ENCODE data around the gene SCMH1. TPM values are rescaled to one million over a fixed set of nuclear protein-coding genes. Genes with fewer than 3 reads are reported as not detected.
"Not testable (repeated sequence)": the region's sequence is repeated elsewhere in the genome, so short reads cannot be mapped to it uniquely, and the experiment has no call there.

Gene SCMH1
- total RNA-seq, 1 experiment from 2014 or later, result 28.8 TPM

DNA sequence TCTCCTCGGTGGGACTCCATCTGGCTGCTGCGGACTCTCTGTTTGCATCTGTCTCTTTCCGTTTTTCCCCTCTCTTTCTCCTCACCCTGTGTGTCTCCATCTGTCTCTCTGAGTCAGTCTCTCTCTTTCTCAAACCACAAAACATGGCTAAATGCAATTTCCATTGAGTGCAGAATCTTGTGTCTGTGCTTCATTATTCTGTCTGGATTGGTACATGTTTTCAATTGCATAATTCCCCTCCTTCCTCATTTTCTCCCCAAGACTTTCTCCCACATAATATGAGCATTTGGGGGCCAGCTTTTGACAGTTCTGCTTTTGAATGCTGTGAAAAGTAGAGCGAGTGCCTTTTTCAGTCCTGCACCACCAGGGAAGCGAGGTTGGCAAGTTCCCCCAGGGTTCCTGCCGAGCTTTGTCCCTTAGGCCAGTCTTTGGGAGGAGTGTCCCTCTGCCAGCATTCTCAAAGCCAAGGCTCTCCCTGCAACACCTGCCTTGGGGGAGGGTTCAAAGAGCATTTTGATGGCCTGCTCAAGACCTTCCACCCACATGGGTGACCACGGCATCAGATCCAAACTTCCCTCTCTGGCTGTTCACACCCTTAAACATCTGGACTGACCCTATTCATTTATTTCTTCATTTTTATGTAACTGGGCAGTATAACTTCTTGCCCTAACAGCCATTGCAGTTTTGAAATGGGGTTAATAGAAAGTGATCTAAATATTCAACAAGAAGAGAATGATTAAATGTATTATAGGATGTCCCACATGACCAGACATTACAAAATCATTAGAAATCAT lies 32.8 kb upstream of the SCMH1 start:
- no peaks in the 10 kb centered on the region for H3K27me3 ChIP-seq (replicated peaks)
- H3K27ac ChIP-seq, result no peak overlapping the region
- no peaks in the 10 kb centered on the region for H3K4me1 ChIP-seq (replicated peaks)
- no peak for DNase-seq (ENCODE audit: low read depth in 1 of 2, low spot score in 2 of 2)
- no peaks in the 10 kb centered on the region for H3K36me3 ChIP-seq
- H3K9me3 ChIP-seq (replicated peaks), result no peaks in the 10 kb centered on the region
- no peak overlapping the region for H3K4me3 ChIP-seq

DNA sequence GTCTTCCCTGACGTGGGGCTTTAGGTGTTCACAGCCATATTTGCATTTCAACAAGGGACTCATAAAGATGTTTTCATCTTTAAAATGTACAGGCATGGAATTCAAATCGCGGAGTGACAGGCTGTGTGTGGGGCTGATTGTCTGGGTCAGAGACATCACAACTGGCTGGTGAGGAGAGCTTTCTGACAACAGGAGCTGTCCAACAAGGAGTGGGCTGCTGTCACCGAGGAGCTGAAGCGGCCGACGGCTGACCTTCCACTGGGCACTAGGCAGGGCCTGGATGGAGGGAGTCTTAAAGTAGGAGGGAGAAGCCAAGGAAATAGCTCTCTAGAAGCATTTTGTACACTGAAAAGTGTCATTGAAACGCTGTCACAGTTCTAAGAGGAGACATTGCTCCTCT lies 30.5 kb upstream of the SCMH1 start:
- Histone ChIP-seq H3K4me1 (replicated peaks) (0 out of 2 replicates have a peak, but pooled peaks cover 4% of the 10 kb centered on the region), H3K4me3 (no peak overlapping the region), H3K27me3 (replicated peaks) (no peaks in the 10 kb centered on the region), H3K27ac (no peak overlapping the region), H3K36me3 (no peaks in the 10 kb centered on the region; the same call in 1 of the 2 replicates), H3K9me3 (replicated peaks) (no peaks in the 10 kb centered on the region)
- no peak for DNase-seq (ENCODE audit: low read depth in 1 of 2, low spot score in 2 of 2)

DNA sequence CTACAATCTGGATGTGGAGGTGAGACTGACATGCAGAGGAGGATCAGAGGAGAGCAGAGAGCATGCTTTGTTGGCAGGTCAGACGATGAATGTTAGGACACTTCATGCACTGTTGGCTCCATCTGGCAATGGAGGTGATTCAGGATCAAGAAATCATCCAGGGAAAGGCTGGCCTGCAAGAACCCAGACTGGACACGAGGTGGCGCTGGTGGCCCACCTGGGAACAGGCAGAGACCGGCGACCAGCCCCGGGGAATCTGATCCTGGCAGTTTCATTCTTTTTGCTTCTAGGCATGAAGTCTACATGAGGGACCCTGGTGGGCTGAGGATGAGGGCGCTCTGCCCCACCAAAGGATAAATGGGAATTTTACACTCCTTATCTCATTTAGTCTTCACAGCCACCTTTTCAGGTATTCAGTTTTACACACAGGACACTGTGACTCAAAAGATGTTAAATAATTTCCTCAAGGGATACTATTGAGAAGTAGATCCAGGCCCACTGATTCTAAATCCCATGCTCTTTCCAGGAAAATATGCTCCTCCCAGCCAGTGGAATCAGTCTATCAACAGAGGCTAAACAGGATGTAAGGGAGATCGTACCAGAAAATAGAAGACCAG lies 26.2 kb upstream of the SCMH1 start:
- Histone ChIP-seq H3K4me3 (no peak overlapping the region), H3K9me3 (replicated peaks) (no peaks in the 10 kb centered on the region), H3K36me3 (no peaks in the 10 kb centered on the region; the same call in 1 of the 2 replicates)

DNA sequence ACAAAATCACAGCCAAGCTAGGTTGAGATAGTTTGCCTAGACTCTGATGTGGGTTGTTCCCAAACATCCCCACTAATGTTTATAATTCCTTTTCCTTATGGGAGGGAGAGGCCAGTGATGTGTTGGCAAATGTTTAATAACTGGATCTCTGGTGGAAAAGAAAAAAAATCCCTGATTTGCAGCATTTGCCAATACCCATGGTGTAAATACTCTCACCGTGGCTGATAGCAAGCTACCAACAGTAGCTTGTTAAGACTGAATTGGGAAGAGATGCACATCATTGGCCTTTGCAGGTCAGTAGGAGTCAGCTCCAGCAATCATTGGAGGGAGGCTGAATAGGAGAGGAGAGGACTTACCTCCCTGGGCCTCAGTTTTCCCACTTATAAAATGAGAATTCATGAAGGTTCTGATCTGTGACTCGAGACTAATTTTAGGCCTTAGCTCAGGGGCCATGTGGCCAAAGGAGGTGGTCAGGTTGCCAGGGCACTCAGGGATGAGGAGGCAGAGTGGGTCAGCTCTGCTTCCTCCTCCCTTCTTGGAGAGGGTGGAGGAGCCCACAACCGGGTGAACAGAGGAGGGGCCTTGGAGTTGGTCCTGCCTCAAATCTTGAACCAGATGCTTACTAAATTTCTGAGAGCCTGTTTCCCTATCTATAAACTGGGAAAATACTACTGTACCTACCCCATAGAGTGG lies 20.0 kb upstream of the SCMH1 start:
- Histone ChIP-seq H3K4me1 (replicated peaks) (no peaks in the 10 kb centered on the region), H3K36me3 (no peaks in the 10 kb centered on the region), H3K9me3 (replicated peaks) (0 out of 2 replicates have a peak, but pooled peaks cover 3% of the 10 kb centered on the region), H3K4me3 (no peak overlapping the region), H3K27ac (no peak overlapping the region), H3K27me3 (replicated peaks) (no peaks in the 10 kb centered on the region)
- no peak for DNase-seq (ENCODE audit: low read depth in 1 of 2, low spot score in 2 of 2)

More for the DNA sequence above, 26.2 kb upstream of the SCMH1 start:
- Histone ChIP-seq H3K4me1 (replicated peaks) (0 out of 2 replicates have a peak, but pooled peaks cover 4% of the 10 kb centered on the region), H3K27me3 (replicated peaks) (no peaks in the 10 kb centered on the region), H3K27ac (no peak overlapping the region)
- DNase-seq (ENCODE audit: low read depth in 1 of 2, low spot score in 2 of 2), result peak; percentile 52 to 72

DNA sequence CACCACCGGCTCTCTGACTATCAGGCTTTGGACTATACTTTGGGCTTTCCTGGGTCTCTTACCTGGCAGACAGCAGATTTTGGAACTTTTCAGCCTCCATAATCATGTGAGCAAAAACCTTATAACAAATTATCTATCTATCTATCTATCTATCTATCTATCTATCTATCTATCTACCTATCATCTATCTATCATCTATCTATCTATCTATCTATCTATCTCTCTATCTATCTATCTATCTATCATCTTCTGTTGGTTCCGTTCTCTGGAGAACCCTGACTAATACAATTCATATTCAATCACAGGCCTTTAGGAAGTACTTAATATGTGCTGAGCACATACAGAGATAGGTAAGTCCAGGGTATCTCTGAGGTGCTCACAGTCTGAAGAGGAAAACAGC lies 18.7 kb upstream of the SCMH1 start:
- H3K36me3 ChIP-seq, result no peaks in the 10 kb centered on the region
- H3K27ac ChIP-seq, result no peak overlapping the region
- H3K4me1 ChIP-seq (replicated peaks), result peaks cover 2% of the 10 kb centered on the region; the same call in 1 of the 2 replicates
- H3K4me3 ChIP-seq, result no peak overlapping the region
- no peaks in the 10 kb centered on the region for H3K27me3 ChIP-seq (replicated peaks)
- H3K9me3 ChIP-seq (replicated peaks), result peaks cover 5% of the 10 kb centered on the region
- DNase-seq (ENCODE audit: low read depth in 1 of 2, low spot score in 2 of 2), result no peak

DNA sequence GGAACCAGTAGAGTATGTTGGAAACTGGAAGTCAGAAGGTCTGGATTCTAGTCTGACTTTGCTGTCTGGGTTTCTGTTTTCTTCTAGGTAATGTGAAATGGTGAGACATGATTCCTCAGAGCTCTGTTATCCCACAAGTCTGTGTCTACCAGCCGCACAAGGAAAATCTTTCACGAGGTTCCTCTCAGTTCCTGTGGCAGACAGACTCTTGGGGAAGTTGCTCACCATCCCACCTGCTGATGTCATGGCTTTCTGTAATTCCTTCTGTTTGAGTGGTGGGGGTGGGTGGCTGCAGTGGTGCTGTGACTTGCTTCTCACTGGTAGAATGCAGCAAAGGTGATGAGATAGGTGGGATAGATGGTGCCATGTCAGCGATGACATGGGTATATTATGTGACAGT lies 17.1 kb upstream of the SCMH1 start:
- no peak for DNase-seq (ENCODE audit: low read depth in 1 of 2, low spot score in 2 of 2)

DNA sequence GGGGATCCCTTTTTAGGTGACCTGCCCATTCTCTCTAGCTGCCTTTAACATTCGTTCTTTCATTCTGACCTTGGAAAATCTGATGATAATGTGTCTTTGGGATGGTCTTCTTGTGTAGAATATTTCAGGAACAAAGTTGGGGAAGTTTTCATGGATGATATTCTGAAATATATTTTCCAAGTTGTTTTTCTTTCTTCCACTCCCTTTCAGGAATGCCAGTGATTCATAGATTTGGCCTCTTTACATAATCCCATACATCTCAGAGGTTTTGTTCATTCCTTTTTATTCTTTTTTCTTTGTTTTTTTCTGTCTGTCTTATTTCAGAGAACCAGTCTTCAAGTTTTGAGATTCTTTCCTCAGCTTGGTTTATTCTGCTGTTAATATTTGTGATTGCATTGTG lies 13.9 kb upstream of the SCMH1 start:
- H3K9me3 ChIP-seq (replicated peaks), result peaks cover 6% of the 10 kb centered on the region
- no peaks in the 10 kb centered on the region for H3K36me3 ChIP-seq
- no peak for DNase-seq (ENCODE audit: low read depth in 1 of 2, low spot score in 2 of 2)
- no peak overlapping the region for H3K27ac ChIP-seq
- peaks cover 5% of the 10 kb centered on the region; the same call in 1 of the 2 replicates for H3K4me1 ChIP-seq (replicated peaks)
- no peaks in the 10 kb centered on the region for H3K27me3 ChIP-seq (replicated peaks)
- H3K4me3 ChIP-seq, result no peak overlapping the region

More for the DNA sequence above, 17.1 kb upstream of the SCMH1 start:
- Histone ChIP-seq H3K36me3 (no peaks in the 10 kb centered on the region), H3K4me1 (replicated peaks) (peaks cover 5% of the 10 kb centered on the region; the same call in 1 of the 2 replicates), H3K27me3 (replicated peaks) (no peaks in the 10 kb centered on the region), H3K4me3 (no peak overlapping the region), H3K9me3 (replicated peaks) (peaks cover 10% of the 10 kb centered on the region), H3K27ac (no peak overlapping the region)

DNA sequence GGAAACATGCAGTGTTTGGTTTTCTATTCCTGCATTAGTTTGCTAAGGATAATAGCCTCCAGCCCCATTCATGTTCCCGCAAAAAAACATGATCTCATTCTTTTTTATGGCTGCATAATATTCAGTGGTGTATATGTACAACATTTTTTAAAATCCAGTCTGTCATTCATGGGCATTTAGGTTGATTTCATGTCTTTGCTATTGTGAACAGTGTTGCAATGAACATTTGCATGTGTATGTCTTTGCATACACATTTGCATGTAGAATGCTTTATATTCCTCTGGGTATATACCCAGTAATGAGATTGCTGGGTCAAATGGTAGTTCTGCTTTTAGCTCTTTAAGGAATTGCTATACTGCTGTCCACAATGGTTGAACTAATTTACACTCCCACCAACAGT lies 9.0 kb upstream of the SCMH1 start:
- DNase-seq (ENCODE audit: low read depth in 1 of 2, low spot score in 2 of 2); H3K27me3 ChIP-seq (replicated peaks); H3K27ac ChIP-seq; H3K9me3 ChIP-seq (replicated peaks); H3K4me1 ChIP-seq (replicated peaks); H3K4me3 ChIP-seq; H3K36me3 ChIP-seq: not testable (repeated sequence)

DNA sequence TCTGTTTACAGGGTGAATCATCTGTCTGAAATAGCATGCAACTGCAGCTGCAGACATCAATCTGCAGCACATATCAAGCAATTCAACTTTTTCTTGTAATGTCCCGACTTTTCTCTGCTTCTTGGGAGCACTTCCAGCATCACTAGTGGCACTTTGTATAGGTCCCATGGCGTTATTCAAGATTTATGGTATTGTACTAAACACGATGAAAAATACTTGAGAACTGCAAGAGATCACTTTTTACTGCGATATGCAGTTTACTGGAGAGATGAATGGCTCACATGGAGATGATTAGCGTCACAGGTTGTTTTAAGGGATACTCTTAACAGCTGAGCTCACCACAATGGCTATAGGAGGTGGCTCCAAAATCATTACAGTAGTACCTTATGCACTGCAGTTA lies 7.2 kb upstream of the SCMH1 start:
- DNase-seq (ENCODE audit: low read depth in 1 of 2, low spot score in 2 of 2), result no peak
- H3K4me3 ChIP-seq, result no peak overlapping the region
- peaks cover under 1% of the 10 kb centered on the region; the same call in 1 of the 2 replicates for H3K9me3 ChIP-seq (replicated peaks)
- no peaks in the 10 kb centered on the region for H3K27me3 ChIP-seq (replicated peaks)
- no peak overlapping the region for H3K27ac ChIP-seq
- no peaks in the 10 kb centered on the region for H3K36me3 ChIP-seq
- H3K4me1 ChIP-seq (replicated peaks), result peaks cover 8% of the 10 kb centered on the region

DNA sequence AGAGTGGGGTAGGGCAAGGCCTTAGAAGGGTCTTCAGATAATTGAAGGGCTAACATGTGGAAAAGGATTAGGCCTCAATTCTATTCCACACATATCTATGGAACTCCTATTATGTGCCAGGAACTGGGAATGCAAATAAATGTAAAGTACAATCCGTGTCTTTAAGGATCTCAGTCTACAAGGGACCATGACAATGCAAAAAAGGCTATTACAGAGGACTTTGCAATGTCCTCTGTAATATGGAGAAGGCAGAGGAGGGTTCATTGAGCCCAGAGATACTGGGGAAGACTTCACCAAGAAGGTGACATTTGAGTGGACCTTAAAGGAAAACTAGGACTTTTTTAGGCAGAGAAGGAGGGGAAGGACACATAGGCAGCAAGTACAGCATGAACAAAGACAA lies 4.5 kb upstream of the SCMH1 start:
- no peaks in the 10 kb centered on the region for H3K27me3 ChIP-seq (replicated peaks)
- no peak overlapping the region for H3K4me3 ChIP-seq
- no peak for DNase-seq (ENCODE audit: low read depth in 1 of 2, low spot score in 2 of 2)
- no peaks in the 10 kb centered on the region for H3K9me3 ChIP-seq (replicated peaks)
- peaks cover 19% of the 10 kb centered on the region for H3K4me1 ChIP-seq (replicated peaks)
- H3K36me3 ChIP-seq, result peaks cover 5% of the 10 kb centered on the region
- H3K27ac ChIP-seq, result no peak overlapping the region

DNA sequence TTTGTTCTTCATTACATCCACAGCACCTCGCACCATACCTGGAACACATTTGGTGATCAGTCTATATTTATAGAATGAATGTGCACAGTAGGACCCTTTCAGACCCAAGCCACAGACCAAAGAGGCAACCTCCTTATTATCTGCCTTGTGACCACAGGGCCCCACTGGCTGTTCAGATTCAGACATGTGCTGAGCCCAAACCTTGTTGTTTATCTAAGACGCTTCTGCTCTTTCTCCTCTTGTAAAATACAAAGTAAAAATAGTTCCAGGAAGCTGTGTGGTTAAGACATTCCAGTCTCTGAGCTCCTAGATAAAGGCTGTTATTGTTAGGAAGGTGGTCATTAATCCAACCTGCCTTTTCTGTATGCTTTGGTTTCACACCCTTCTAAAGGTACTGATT lies 3.6 kb upstream of the SCMH1 start:
- H3K9me3 ChIP-seq (replicated peaks), result no peaks in the 10 kb centered on the region
- peak in 1 of 2 experiments; percentile 11 for DNase-seq (ENCODE audit: low read depth in 1 of 2, low spot score in 2 of 2)
- peaks cover 25% of the 10 kb centered on the region for H3K4me1 ChIP-seq (replicated peaks)
- no peak overlapping the region for H3K27ac ChIP-seq
- H3K36me3 ChIP-seq, result peaks cover 10% of the 10 kb centered on the region
- H3K4me3 ChIP-seq, result no peak overlapping the region
- H3K27me3 ChIP-seq (replicated peaks), result no peaks in the 10 kb centered on the region

DNA sequence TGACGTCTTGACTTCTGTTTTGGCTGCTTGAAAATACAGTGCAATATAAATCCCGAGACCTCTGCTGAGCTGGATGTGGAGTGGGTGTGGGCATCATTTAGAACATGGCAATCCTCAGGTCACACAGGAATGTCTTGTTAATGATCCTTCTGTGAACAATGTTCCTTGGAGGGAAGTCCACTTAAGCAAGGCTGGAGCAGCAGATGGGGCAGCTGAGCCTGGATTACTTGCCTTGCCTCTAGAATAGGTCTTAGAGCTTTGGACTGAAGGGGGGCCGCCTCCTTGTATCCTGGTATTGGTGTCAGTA lies 926 bp upstream of the SCMH1 start:
- no peaks in the 10 kb centered on the region for H3K27me3 ChIP-seq (replicated peaks)
- no peak for DNase-seq (ENCODE audit: low read depth in 1 of 2, low spot score in 2 of 2)
- peak overlapping the region; percentile 99 for H3K4me3 ChIP-seq
- H3K27ac ChIP-seq, result no peak overlapping the region
- no peaks in the 10 kb centered on the region for H3K9me3 ChIP-seq (replicated peaks)
- peaks cover 10% of the 10 kb centered on the region for H3K36me3 ChIP-seq
- H3K4me1 ChIP-seq (replicated peaks), result peaks cover 39% of the 10 kb centered on the region

DNA sequence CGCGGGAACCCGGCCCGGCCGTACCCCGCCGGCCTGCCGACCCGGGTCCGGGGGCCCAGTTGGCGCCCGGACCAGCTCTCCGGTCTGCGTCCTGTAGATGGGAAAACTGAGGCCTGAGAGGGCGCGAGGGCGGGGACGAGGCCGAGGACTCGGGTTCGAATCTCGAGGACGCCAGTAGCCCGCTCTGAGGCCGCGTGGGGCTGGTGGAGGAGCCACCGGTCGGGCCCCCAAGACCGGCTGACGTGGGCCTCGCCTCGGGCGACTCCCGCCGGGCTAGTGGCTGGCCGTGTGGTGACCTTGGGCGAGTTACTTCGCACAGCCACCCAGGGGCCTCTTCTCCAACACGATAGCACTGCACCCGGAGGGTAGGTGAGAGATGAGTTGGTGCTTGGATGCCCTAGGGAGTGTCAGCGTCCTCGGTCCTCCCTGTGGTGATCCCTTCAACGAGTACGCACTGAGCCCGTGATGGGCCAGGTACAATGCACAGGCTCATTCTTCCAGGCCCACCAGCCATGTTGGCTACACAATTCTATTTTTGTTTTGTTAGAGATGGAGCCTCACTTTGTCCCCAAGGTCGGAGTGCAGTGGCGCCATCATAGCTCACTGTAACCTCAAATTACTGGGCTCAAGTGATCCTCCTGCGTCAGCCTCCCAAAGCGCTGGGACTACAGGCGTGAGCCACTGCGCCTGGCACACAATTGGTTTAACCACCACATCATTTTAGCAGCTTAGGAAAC lies 404 bp upstream of the SCMH1 start:
- Histone ChIP-seq H3K27me3 (replicated peaks) (no peaks in the 10 kb centered on the region), H3K4me3 (peak overlapping the region; percentile 99), H3K36me3 (peaks cover 10% of the 10 kb centered on the region), H3K9me3 (replicated peaks) (no peaks in the 10 kb centered on the region), H3K27ac (peak overlapping the region; percentile 93), H3K4me1 (replicated peaks) (peaks cover 39% of the 10 kb centered on the region)
- DNase-seq (ENCODE audit: low read depth in 1 of 2, low spot score in 2 of 2), result peak; percentile 49 to 57
